Neural cell (in vitro differentiated cells): ENCODE measurements around the gene LRP1. TPM values are rescaled to one million over a fixed set of nuclear protein-coding genes. Genes with fewer than 3 reads are reported as not detected.

Source experiments
- H2AFZ ChIP-seq: fragments of 200-600, 300-800 bp; sonication (generic), shearing (Covaris generic); 2 replicates; pipeline ENCODE4 v1.6.0; 2014; ENCODE audit warnings: low read depth, mild to moderate bottlenecking, antibody characterized with exemption, low read length, moderate library complexity
- H3F3A ChIP-seq: fragments of 200-600 bp; shearing (Covaris generic); 2 replicates; pipeline ENCODE4 v1.6.1; 2016; ENCODE audit warnings: mild to moderate bottlenecking, moderate library complexity, mixed read lengths, antibody characterized with exemption, low read length; ENCODE audit not compliant: insufficient read depth, poor library complexity, severe bottlenecking
- H3K27ac ChIP-seq: fragments of 200-600, 300-800 bp; sonication (generic), shearing (Covaris generic); 2 replicates; pipeline ENCODE4 v1.5.1; 2014; ENCODE audit warnings: mild to moderate bottlenecking, low read length, moderate library complexity
- H3K27me3 ChIP-seq: fragments of 300-800, 200-600 bp; sonication (generic), shearing (Covaris generic); 2 replicates; pipeline ENCODE4 v1.6.0; 2014; ENCODE audit warnings: mild to moderate bottlenecking, low read depth, low read length, moderate library complexity; ENCODE audit not compliant: insufficient read depth
- H3K36me3 ChIP-seq: fragments of 300-800, 200-600 bp; sonication (generic), shearing (Covaris generic); 2 replicates; pipeline ENCODE4 v1.5.1; 2014; ENCODE audit warnings: mild to moderate bottlenecking, antibody characterized with exemption, low read length, moderate library complexity; ENCODE audit not compliant: insufficient read depth
- H3K4me2 ChIP-seq: fragments of 300-800, 200-600 bp; sonication (generic), shearing (Covaris generic); 2 replicates; pipeline ENCODE4 v1.6.0; 2014; ENCODE audit warnings: mild to moderate bottlenecking, low read length
- H3K4me3 ChIP-seq: fragments of 300-800, 200-600 bp; sonication (generic), shearing (Covaris generic); 2 replicates; pipeline ENCODE4 v1.5.1; 2014; ENCODE audit warnings: mild to moderate bottlenecking, low read length, moderate library complexity
- H3K79me2 ChIP-seq: fragments of 200-600 bp; shearing (Covaris generic); replicated peaks from 2 replicates; pipeline ENCODE4 v1.6.0; 2014; ENCODE audit warnings: mild to moderate bottlenecking, low read length, moderate library complexity; ENCODE audit not compliant: insufficient read depth
- H3K9ac ChIP-seq: fragments of 300-800, 200-600 bp; sonication (generic), shearing (Covaris generic); 2 replicates; pipeline ENCODE4 v1.6.1; 2016; ENCODE audit warnings: mild to moderate bottlenecking, low read length, mixed read lengths
- H3K9me2 ChIP-seq: fragments of 200-600 bp; shearing (Covaris generic); 2 replicates; pipeline ENCODE4 v1.6.1; 2016; ENCODE audit warnings: mild to moderate bottlenecking, low read length, mixed read lengths; ENCODE audit not compliant: insufficient read depth
- H3K9me3 ChIP-seq: fragments of 200-600, 300-800 bp; sonication (generic), shearing (Covaris generic); 2 replicates; pipeline ENCODE4 v1.6.1; 2016; ENCODE audit warnings: mild to moderate bottlenecking, mixed run types, low read length, moderate library complexity, mixed read lengths
- H4K20me1 ChIP-seq: fragments of 200-600 bp; shearing (Covaris generic); 2 replicates; pipeline ENCODE4 v1.6.1; 2016; ENCODE audit warnings: mild to moderate bottlenecking, mixed run types; ENCODE audit not compliant: insufficient read depth
- EP300 ChIP-seq: fragments of 450-650 bp; conservative IDR thresholded peaks from 2 replicates; pipeline ENCODE4 v1.6.1; 2014; ENCODE audit warnings: antibody characterized with exemption, mild to moderate bottlenecking, moderate library complexity; ENCODE audit not compliant: poor library complexity, severe bottlenecking
- EZH2 ChIP-seq: fragments of 200-600, 300-800 bp; shearing (Covaris generic), sonication (generic); IDR thresholded peaks from 2 replicates; pipeline ENCODE4 v1.6.1; 2014; ENCODE audit warnings: antibody characterized with exemption, low read length, borderline replicate concordance, mild to moderate bottlenecking; ENCODE audit not compliant: insufficient read depth, poor library complexity, severe bottlenecking
- MXI1 ChIP-seq: fragments of 450-650 bp; conservative IDR thresholded peaks from 2 replicates; pipeline ENCODE4 v1.6.1; 2014; ENCODE audit warnings: antibody characterized with exemption, mild to moderate bottlenecking; ENCODE audit not compliant: poor library complexity, severe bottlenecking
- POLR2AphosphoS5 ChIP-seq: IDR thresholded peaks from 2 replicates; pipeline ENCODE4 v1.6.1; 2012
- RAD21 ChIP-seq: fragments of 450-650 bp; conservative IDR thresholded peaks from 2 replicates; pipeline ENCODE4 v1.6.1; 2014; ENCODE audit warnings: antibody characterized with exemption, mild to moderate bottlenecking, moderate library complexity
- SMC3 ChIP-seq: fragments of 450-650 bp; conservative IDR thresholded peaks from 2 replicates; pipeline ENCODE4 v1.6.1; 2014; ENCODE audit warnings: antibody characterized with exemption, mild to moderate bottlenecking, moderate library complexity; ENCODE audit not compliant: poor library complexity
- TAF1 ChIP-seq: IDR thresholded peaks from 2 replicates; pipeline ENCODE4 v1.6.1; 2012; ENCODE audit warnings: low read depth
- polyA plus RNA-seq: library from polyadenylated mRNA; depleted of rRNA; stranded (reverse); fragments of >200 nt; gene quantifications from 2 replicates; pipeline ENCODE4 v1.2.3, GENCODE V29; 2014
- TF ChIP-seq, protein P1 (sequence below): fragments of 450-650 bp; IDR thresholded peaks from 2 replicates; pipeline ENCODE4 v1.5.1; 2014; ENCODE audit warnings: antibody characterized with exemption, mild to moderate bottlenecking, moderate library complexity; ENCODE audit not compliant: poor library complexity, severe bottlenecking
- TF ChIP-seq, protein P2 (sequence below): IDR thresholded peaks from 2 replicates; pipeline ENCODE4 v1.6.1; 2012; ENCODE audit warnings: borderline replicate concordance

LRP1 gene
- polyA plus RNA-seq, 1 donor from 2014 or later, result 18.2 TPM

DNA sequence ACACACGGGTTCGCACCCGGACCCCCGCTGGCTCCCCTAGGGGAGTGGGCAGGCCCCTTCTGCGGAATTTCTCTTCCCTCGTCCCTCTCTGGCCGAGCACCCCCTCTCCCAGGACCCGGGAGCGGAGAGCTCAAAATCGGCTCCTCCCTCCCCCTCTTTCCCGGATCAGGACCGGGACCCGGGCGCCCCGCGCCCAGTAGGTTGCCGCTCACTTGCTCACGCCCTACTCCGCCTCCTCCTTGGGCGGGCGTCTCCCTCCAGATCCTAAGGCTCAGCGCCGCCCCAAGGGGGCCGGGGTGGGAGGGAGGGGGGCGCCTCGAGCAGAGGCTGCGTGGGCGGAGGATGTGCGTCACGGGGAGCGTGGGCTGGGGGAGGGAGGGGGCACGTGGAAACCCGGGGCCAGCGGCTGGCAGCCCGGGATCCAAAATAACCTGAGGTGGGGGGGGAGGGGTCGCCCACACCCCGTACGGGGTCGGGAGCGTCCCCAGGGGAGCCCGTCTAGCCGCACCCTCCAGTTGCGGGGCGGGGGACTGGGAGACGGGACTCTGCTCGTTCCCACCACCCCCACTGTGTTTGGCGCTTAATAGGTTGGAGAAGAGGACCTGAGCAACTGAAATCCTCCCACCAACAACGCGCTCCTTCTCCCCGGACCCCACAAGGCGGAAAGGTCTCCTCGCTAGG is 41.1 kb upstream of the LRP1 start:
- H2AFZ ChIP-seq, result no peak overlapping the region
- H3K27me3 ChIP-seq, result peaks cover 12% of the 10 kb centered on the region
- H3K9me3 ChIP-seq, result no peaks in the 10 kb centered on the region
- H3F3A ChIP-seq, result peaks cover 4% of the 10 kb centered on the region
- no peaks in the 10 kb centered on the region for H3K9me2 ChIP-seq
- H3K9ac ChIP-seq, result peak overlapping the region; percentile 62
- H4K20me1 ChIP-seq, result no peaks in the 10 kb centered on the region
- H3K36me3 ChIP-seq, result no peaks in the 10 kb centered on the region
- H3K4me3 ChIP-seq, result peak overlapping the region; percentile 91
- H3K4me2 ChIP-seq, result peak overlapping the region; percentile 65
- TF ChIP-seq TAF1, result peak; percentile 0
- TF ChIP-seq EZH2, result no peak
- TF ChIP-seq, protein P1, sequence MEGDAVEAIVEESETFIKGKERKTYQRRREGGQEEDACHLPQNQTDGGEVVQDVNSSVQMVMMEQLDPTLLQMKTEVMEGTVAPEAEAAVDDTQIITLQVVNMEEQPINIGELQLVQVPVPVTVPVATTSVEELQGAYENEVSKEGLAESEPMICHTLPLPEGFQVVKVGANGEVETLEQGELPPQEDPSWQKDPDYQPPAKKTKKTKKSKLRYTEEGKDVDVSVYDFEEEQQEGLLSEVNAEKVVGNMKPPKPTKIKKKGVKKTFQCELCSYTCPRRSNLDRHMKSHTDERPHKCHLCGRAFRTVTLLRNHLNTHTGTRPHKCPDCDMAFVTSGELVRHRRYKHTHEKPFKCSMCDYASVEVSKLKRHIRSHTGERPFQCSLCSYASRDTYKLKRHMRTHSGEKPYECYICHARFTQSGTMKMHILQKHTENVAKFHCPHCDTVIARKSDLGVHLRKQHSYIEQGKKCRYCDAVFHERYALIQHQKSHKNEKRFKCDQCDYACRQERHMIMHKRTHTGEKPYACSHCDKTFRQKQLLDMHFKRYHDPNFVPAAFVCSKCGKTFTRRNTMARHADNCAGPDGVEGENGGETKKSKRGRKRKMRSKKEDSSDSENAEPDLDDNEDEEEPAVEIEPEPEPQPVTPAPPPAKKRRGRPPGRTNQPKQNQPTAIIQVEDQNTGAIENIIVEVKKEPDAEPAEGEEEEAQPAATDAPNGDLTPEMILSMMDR, result no peak
- no peak for TF ChIP-seq RAD21
- no peak for TF ChIP-seq MXI1
- TF ChIP-seq POLR2AphosphoS5, result no peak
- TF ChIP-seq, protein P2, sequence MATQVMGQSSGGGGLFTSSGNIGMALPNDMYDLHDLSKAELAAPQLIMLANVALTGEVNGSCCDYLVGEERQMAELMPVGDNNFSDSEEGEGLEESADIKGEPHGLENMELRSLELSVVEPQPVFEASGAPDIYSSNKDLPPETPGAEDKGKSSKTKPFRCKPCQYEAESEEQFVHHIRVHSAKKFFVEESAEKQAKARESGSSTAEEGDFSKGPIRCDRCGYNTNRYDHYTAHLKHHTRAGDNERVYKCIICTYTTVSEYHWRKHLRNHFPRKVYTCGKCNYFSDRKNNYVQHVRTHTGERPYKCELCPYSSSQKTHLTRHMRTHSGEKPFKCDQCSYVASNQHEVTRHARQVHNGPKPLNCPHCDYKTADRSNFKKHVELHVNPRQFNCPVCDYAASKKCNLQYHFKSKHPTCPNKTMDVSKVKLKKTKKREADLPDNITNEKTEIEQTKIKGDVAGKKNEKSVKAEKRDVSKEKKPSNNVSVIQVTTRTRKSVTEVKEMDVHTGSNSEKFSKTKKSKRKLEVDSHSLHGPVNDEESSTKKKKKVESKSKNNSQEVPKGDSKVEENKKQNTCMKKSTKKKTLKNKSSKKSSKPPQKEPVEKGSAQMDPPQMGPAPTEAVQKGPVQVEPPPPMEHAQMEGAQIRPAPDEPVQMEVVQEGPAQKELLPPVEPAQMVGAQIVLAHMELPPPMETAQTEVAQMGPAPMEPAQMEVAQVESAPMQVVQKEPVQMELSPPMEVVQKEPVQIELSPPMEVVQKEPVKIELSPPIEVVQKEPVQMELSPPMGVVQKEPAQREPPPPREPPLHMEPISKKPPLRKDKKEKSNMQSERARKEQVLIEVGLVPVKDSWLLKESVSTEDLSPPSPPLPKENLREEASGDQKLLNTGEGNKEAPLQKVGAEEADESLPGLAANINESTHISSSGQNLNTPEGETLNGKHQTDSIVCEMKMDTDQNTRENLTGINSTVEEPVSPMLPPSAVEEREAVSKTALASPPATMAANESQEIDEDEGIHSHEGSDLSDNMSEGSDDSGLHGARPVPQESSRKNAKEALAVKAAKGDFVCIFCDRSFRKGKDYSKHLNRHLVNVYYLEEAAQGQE, result no peak
- TF ChIP-seq EP300, result no peak
- no peak for TF ChIP-seq SMC3
- peak overlapping the region; percentile 52 for H3K27ac ChIP-seq
- H3K79me2 ChIP-seq, result peaks cover 17% of the 10 kb centered on the region

DNA sequence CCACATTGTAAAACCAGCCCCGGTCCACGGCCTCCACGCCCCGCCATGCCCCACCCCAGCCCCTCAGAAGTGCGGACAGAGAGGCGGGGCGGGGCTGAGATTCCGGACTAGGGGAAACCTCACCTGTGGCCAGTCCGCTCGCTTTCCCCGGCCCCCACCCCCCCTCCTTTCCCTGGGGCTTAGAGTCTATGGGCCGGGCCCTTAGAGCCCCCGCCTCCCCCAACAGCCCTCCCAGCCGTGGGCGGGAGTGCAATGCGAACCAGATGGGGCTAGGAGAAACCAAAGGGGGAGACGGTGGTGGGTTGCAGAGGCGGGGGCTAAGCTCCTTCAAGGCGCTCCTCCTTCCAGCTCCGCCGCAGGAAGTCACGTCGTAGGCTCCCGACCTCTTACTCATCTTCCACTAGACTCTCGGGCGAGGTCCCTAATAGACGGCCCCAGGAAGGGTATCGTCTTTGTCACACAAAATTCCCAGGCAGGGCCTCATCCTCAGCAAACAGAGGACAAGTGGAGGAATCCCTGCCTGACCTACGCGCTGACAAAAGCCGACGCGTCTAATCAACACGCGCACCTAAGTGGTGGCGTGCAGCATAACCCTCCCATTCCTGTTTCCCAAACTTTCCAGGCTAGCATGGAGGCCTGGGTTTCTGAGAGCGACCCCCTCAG is 40.5 kb upstream of the LRP1 start:
- H4K20me1 ChIP-seq, result no peaks in the 10 kb centered on the region
- no peak overlapping the region for H2AFZ ChIP-seq
- H3K27ac ChIP-seq, result peak overlapping the region; percentile 26
- H3K36me3 ChIP-seq, result no peaks in the 10 kb centered on the region
- H3K27me3 ChIP-seq, result peaks cover 12% of the 10 kb centered on the region
- H3K4me3 ChIP-seq, result peak overlapping the region; percentile 91
- TF ChIP-seq SMC3, result no peak
- no peak for TF ChIP-seq MXI1
- no peak for TF ChIP-seq TAF1
- TF ChIP-seq, protein P1, result no peak
- TF ChIP-seq EZH2, result no peak
- no peak for TF ChIP-seq RAD21
- H3K9ac ChIP-seq, result peak overlapping the region; percentile 62
- H3K79me2 ChIP-seq, result peaks cover 17% of the 10 kb centered on the region
- H3K9me2 ChIP-seq, result no peaks in the 10 kb centered on the region
- peaks cover 4% of the 10 kb centered on the region for H3F3A ChIP-seq
- no peaks in the 10 kb centered on the region for H3K9me3 ChIP-seq
- H3K4me2 ChIP-seq, result no peak overlapping the region
